Stimulated activated CD4-positive, alpha-beta T cell treated with anti-CD3 and anti-CD28 coated beads, Interleukin-1b, Interleukin-23, amount 100 ng/mL, for 24 hours (primary cell): Measurements from ENCODE around the gene MLLT10.
A peak's percentile ranks its signal among the peaks of the same experiment; 100 is the strongest.
"Not testable (repeated sequence)": the region's sequence is repeated elsewhere in the genome, so short reads cannot be mapped to it uniquely, and the experiment has no call there.

Experiments used
- DNase-seq, 4 experiments: peaks; one replicate each; pipeline ENCODE4 v3.0.0-alpha.2; 2020; ENCODE audit warnings: low read depth in 4 of 4, low spot score in 1 of 4

MLLT10 gene

GRCh38 chr10:21527598-21528235 lies 6.3 kb upstream of the MLLT10 start:
- DNase-seq, result no peak

GRCh38 chr10:21528236-21529031 lies 5.6 kb upstream of the MLLT10 start:
- no peak for DNase-seq

- DNase-seq, result no peak
Measured at GRCh38 chr10:21529032-21529910, 4.8 kb upstream of the MLLT10 start.

GRCh38 chr10:21530168-21530567 lies 3.9 kb upstream of the MLLT10 start:
- DNase-seq, result no peak

GRCh38 chr10:21530641-21531040 lies 3.4 kb upstream of the MLLT10 start:
- DNase-seq, result no peak

GRCh38 chr10:21531164-21531563 lies 2.9 kb upstream of the MLLT10 start:
- no peak for DNase-seq

- DNase-seq, result no peak
Measured at GRCh38 chr10:21532694-21533466, 1.2 kb upstream of the MLLT10 start.

- DNase-seq, result no peak
Measured at GRCh38 chr10:21534280-21534586, 201 bp downstream of the MLLT10 start.

- DNase-seq, result peak in 2 of 4 experiments; percentile 28 to 36
Measured at GRCh38 chr10:21534604-21535493, 817 bp downstream of the MLLT10 start.

GRCh38 chr10:21535494-21535965 lies 1.5 kb downstream of the MLLT10 start:
- no peak for DNase-seq

- DNase-seq, result not testable (repeated sequence)
Measured at GRCh38 chr10:21535976-21536375, 1.9 kb downstream of the MLLT10 start.

- DNase-seq, result no peak
Measured at GRCh38 chr10:21536874-21537273, 2.8 kb downstream of the MLLT10 start.

GRCh38 chr10:21540701-21541100 lies 6.7 kb downstream of the MLLT10 start:
- not testable (repeated sequence) for DNase-seq

GRCh38 chr10:21547246-21547645 lies 13.2 kb downstream of the MLLT10 start:
- DNase-seq, result no peak

GRCh38 chr10:21552638-21553037 lies 18.6 kb downstream of the MLLT10 start:
- no peak for DNase-seq

GRCh38 chr10:21556527-21556926 lies 22.5 kb downstream of the MLLT10 start:
- no peak for DNase-seq

- not testable (repeated sequence) for DNase-seq
Measured at GRCh38 chr10:21558984-21559383, 25.0 kb downstream of the MLLT10 start.

GRCh38 chr10:21570761-21571521 lies 36.9 kb downstream of the MLLT10 start:
- DNase-seq, result no peak

- DNase-seq, result no peak
Measured at GRCh38 chr10:21572578-21572977, 38.5 kb downstream of the MLLT10 start.
